Stimulated activated CD8-positive, alpha-beta memory T cell treated with anti-CD3 and anti-CD28 coated beads, Interleukin-4, amount 100 ng/mL, for 1 hour (primary cell): Measurements from ENCODE around the gene MAMDC2.

Experiments
- DNase-seq, 2 donors: peaks; one replicate each; pipeline ENCODE4 v3.0.0-alpha.2; 2020; ENCODE audit warnings: low read depth in 2 of 2, low spot score in 1 of 2

Gene MAMDC2

GRCh38 chr9:70257991-70258691 lies 214.5 kb downstream of the MAMDC2 start:
- DNase-seq, result peak in 1 of 2 donors; percentile 3

- DNase-seq, result peak; percentile 61 to 77
Measured at GRCh38 chr9:70258692-70259511, 215.3 kb downstream of the MAMDC2 start, which contains the start of gene SMC5. Gene SMC5 (plus strand): TSS chr9:70258978. CDS start chr9:70259079, 101 bp downstream.

GRCh38 chr9:70259512-70259802 lies 215.8 kb downstream of the MAMDC2 start:
- DNase-seq, result no peak

GRCh38 chr9:70260007-70260443 lies 216.4 kb downstream of the MAMDC2 start:
- no peak for DNase-seq

GRCh38 chr9:70260606-70261005 lies 217.0 kb downstream of the MAMDC2 start:
- no peak for DNase-seq

GRCh38 chr9:70261131-70261870 lies 217.7 kb downstream of the MAMDC2 start:
- DNase-seq, result no peak

- DNase-seq, result no peak
Measured at GRCh38 chr9:70262366-70262765, 218.7 kb downstream of the MAMDC2 start.

- DNase-seq, result no peak
Measured at GRCh38 chr9:70262948-70263347, 219.3 kb downstream of the MAMDC2 start.

GRCh38 chr9:70263421-70263820 lies 219.8 kb downstream of the MAMDC2 start:
- no peak for DNase-seq
